ENCODE measurements around the gene IMPDH2. TPM values are rescaled to one million over a fixed set of nuclear protein-coding genes. Genes with fewer than 3 reads are reported as not detected.
A peak's percentile ranks its signal among the peaks of the same experiment; 100 is the strongest.
"Not testable (repeated sequence)": the region's sequence is repeated elsewhere in the genome, so short reads cannot be mapped to it uniquely, and the experiment has no call there.

IMPDH2 gene
- total and polyA plus RNA-seq, 12 donors, result 40.7 to 105 (median 60.6) TPM

GRCh38 chr3:49013113-49013737, 16.0 kb downstream of the IMPDH2 start:
- TF ChIP-seq, protein P1, sequence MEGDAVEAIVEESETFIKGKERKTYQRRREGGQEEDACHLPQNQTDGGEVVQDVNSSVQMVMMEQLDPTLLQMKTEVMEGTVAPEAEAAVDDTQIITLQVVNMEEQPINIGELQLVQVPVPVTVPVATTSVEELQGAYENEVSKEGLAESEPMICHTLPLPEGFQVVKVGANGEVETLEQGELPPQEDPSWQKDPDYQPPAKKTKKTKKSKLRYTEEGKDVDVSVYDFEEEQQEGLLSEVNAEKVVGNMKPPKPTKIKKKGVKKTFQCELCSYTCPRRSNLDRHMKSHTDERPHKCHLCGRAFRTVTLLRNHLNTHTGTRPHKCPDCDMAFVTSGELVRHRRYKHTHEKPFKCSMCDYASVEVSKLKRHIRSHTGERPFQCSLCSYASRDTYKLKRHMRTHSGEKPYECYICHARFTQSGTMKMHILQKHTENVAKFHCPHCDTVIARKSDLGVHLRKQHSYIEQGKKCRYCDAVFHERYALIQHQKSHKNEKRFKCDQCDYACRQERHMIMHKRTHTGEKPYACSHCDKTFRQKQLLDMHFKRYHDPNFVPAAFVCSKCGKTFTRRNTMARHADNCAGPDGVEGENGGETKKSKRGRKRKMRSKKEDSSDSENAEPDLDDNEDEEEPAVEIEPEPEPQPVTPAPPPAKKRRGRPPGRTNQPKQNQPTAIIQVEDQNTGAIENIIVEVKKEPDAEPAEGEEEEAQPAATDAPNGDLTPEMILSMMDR (IDR thresholded peaks at IDR 0.05), result no peak
- intact Hi-C loops (cut with DNase I), result no loop called here
- no peaks in the 10 kb centered on the region for H3K9me3 ChIP-seq
- H3K4me3 ChIP-seq, result no peak overlapping the region
- peaks cover 8 to 42% (median 27%) of the 10 kb centered on the region in 9 donors for H3K4me1 ChIP-seq
- H3K27me3 ChIP-seq, result no peaks in the 10 kb centered on the region
- ATAC-seq (no peak), DNase-seq (no peak)
- H3K27ac ChIP-seq, result peak overlapping the region in 8 of 10 donors; percentile 16 to 70 (median 48)
- WGBS, 2 donors, result 78 to 81% methylated on average over 19 of the region's 19 CpGs
- H3K36me3 ChIP-seq, result peaks cover 0 to 68% (median 20%) of the 10 kb centered on the region in 9 donors

GRCh38 chr3:49012441-49013017, 16.7 kb downstream of the IMPDH2 start:
- Histone ChIP-seq H3K4me3 (no peak overlapping the region), H3K4me1 (peaks cover 7 to 41% (median 28%) of the 10 kb centered on the region in 9 donors), H3K36me3 (peaks cover 0 to 68% (median 20%) of the 10 kb centered on the region in 9 donors), H3K9me3 (no peaks in the 10 kb centered on the region), H3K27me3 (no peaks in the 10 kb centered on the region), H3K27ac (peak overlapping the region in 8 of 10 donors; percentile 16 to 70 (median 48))
- TF ChIP-seq, protein P1 (IDR thresholded peaks at IDR 0.05), result no peak
- WGBS, 2 donors, result 47 to 56% methylated on average over 17 of the region's 17 CpGs
- intact Hi-C loops (cut with DNase I), result no loop called here
- ATAC-seq (peak in 5 of 8 donors; percentile 1 to 21 (median 12)), DNase-seq (no peak)

DNA sequence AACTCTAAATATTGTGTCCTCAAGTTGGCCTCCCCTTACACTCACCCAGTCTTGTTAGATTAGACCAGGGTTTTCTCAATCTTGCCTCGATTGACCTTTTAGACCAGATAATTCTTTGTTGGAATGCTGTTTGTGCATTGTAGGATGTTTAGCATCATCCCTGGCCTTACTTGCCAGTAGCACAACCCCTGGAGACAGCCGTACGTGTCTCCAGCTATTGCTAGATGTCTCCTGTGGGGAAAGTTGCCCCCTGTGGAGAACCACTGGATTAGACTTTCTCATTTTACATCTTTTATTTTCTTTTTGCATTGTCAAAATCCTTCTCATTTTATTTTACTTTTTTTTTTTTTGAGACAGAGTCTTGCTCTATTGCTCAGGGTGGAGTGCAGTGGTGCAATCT, 19.8 kb downstream of the IMPDH2 start:
- DNase-seq, result no peak

GRCh38 chr3:49008627-49009026, 20.6 kb downstream of the IMPDH2 start:
- Histone ChIP-seq H3K36me3 (peaks cover 0 to 44% (median 0%) of the 10 kb centered on the region in 9 donors), H3K4me3 (peak overlapping the region in 4 of 10 donors; percentile 55 to 80 (median 67)), H3K27ac (peak overlapping the region in 9 of 10 donors; percentile 80 to 97 (median 92)), H3K4me1 (peaks cover 9 to 45% (median 30%) of the 10 kb centered on the region in 9 donors)
- H3K9me3 ChIP-seq; intact Hi-C loops (cut with DNase I); H3K27me3 ChIP-seq; ATAC-seq; DNase-seq: not testable (repeated sequence)
- 83 to 87% methylated on average over 5 of the region's 5 CpGs for WGBS, 2 donors

More for the DNA sequence above, 19.8 kb downstream of the IMPDH2 start:
- WGBS, 2 donors, result 65 to 71% methylated on average over 3 of the region's 3 CpGs
- H3K4me1 ChIP-seq, result peaks cover 9 to 45% (median 30%) of the 10 kb centered on the region in 9 donors
- H3K9me3 ChIP-seq, result no peaks in the 10 kb centered on the region
- peaks cover 0 to 48% (median 2%) of the 10 kb centered on the region in 9 donors for H3K36me3 ChIP-seq
- no peak overlapping the region for H3K27ac ChIP-seq
- H3K27me3 ChIP-seq, result no peaks in the 10 kb centered on the region
- TF ChIP-seq, protein P1 (IDR thresholded peaks at IDR 0.05), result no peak
- intact Hi-C loops (cut with DNase I), result no loop called here
- H3K4me3 ChIP-seq, result no peak overlapping the region
- no peak for ATAC-seq
